CD4-positive, alpha-beta T cell treated with Interleukin-15 for 4 hours (primary cell): ENCODE data around the gene NTN3.
A peak's percentile ranks its signal among the peaks of the same experiment; 100 is the strongest.

Source experiments
- DNase-seq: peaks from one replicate; pipeline ENCODE4 v3.0.0-alpha.2; 2020; ENCODE audit warnings: low spot score

Gene NTN3

DNA sequence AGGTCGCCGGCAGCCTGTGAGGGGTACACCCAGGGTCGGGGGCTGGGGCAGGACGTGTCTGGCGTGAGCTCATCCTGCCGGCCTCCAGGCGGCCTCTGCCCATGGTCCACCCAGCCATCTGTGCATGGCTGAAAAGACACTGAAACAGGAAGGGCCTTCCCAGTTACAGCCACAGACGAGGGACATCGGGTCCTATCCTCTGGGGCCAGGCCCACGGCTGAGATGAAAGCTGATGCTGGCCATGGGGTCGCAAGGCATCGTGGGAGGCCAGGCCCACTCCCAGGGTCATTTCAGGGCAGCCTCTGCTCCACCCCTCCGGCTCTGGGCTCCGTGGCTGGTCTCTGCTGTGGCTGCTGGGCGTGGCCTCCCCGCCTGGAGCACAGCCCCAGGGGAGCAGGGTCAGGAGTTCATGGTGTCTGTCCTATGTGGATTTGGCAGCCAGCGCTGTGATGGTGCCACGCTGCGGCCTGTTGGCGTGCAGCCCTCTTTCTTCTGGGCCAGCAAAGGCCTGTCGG lies 26.1 kb downstream of the NTN3 start:
- DNase-seq, result no peak

DNA sequence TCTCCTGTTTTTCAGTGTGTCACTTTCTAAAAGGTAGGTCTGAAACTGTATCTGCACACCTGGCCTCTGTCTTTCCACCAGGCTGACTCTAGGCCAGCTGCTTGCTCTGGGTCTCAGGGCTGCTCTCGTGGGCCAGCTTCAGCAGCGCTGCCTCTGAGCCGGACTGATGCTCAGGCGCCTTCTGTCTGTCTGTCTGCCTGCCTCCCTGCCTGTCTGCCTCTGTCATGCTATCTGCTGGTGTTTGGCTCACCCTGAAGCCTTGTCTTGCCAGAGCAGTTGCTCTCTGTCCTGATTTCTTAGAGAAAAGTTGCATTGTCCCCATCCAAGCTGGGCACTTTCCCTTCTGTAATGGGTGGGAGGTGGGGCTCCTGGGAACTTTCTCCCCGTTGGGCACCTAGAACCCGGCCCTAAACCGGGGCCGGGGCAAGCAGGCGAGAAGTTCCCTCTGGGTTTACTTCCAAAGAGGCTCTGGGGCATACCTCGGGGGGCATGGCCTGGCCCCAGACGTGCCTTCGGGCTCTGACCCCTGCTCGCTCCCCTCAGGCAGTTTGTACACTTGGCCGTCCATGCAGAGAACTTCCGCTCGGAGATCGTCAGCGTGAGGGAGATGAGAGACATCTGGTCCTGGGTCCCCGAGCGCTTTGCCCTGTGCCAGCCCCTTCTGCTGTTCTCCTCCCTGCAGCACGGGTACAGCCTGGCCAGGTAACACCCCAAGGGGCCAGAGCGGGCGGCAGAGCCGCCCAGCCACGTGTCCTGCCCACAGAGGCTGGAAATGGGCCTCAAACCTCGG lies 26.8 kb downstream of the NTN3 start:
- DNase-seq, result no peak

DNA sequence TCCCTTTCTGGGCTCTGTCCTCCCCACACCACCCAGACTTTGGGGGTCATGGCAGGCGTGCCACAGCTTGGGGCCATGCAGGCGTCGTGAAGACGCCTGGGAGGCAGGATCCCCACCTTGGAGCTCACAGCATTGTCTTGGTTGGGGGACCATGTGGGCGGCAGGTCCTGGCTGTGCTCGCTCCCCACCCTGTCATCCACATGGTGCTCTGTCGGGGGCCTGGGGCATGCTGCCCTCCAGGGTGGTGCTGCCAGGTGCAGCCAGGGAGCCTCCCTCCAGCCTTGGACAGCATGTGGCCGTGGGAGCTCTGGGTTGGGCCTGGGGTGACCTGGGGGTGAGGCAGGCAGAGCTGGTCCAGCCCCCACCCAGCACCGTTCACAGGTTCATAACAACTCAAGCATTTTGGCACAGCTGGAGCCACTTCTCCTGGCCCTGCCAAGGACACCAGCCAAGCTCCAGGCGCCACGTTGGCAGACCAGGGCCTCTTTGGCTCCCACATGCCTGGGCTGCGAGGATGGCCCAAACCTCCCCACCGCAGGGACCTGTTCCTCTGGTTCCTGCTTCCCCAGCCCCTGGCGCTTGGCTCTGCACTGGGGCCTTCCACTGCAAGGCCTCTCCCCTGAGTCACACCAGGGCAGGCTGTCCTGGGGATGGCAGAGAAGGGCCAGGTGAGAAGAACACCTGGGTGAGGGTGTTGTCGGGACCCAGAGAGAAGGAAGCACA lies 27.6 kb downstream of the NTN3 start:
- no peak for DNase-seq

DNA sequence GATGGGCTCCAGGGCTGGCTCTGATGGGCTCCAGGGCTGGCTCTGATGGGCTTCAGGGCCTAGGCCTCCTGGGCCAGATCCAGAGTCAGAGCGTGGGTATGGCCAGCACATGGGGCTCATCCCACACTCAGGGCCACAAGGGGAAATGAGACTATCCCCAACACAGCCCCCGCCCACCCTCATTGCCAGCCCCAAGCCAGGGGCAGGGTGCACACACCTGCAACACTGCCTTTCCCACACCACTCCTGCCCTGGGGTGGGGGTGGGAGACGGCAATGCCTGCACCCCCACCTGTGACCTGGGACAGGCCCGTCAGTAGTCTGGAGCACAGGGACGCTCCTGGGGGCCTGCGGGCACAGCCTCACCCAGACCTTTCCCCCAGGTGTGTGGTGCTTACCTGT lies 28.4 kb downstream of the NTN3 start:
- DNase-seq, result no peak

DNA sequence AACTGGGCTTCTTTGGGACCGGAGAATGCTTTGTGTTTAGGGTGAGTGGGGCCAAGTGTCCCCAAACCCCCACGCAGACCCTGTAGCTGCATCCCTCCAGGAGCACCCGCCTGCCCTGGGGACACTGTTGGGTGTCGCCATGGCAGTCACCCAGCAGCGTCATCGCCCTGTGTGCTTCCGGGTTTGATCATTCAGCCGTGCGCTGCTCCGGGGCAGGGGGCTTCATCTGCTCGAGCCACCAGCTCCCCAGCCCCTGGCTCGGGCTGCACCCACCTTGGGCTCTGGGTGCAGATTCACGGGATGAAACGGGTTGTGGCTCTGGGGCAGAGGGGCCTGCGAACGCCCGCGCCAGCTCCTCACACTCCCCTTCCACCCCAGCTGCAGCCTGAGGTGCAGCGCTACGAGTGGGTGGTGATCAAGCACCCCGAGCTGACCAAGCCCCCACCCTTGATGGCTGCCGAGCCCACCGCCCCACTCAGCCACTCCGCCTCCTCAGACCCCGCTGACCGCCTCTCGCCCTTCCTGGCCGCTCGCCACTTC lies 28.9 kb downstream of the NTN3 start:
- DNase-seq, result no peak

DNA sequence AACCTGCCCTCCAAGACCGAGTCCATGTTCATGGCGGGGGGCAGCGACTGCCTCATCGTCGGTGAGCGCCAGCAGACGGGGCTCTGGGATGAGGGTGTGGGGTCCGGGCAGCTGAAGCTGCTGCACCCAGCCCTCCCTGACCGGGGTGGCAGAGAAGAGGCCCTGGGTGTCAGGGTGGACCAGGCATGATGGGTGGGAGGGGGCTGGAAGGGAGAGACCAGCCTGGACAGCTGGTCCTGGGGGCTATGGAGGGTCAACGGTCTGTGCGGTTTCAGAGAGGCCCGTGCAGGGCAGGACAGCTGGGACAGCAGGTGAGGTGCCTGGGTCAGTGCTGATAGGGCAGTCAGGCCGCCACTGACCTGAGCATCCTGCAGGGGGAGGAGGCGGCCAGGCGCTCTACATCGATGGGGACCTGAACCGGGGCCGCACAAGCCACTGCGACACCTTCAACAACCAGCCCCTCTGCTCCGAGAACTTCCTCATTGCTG lies 29.4 kb downstream of the NTN3 start:
- no peak for DNase-seq

DNA sequence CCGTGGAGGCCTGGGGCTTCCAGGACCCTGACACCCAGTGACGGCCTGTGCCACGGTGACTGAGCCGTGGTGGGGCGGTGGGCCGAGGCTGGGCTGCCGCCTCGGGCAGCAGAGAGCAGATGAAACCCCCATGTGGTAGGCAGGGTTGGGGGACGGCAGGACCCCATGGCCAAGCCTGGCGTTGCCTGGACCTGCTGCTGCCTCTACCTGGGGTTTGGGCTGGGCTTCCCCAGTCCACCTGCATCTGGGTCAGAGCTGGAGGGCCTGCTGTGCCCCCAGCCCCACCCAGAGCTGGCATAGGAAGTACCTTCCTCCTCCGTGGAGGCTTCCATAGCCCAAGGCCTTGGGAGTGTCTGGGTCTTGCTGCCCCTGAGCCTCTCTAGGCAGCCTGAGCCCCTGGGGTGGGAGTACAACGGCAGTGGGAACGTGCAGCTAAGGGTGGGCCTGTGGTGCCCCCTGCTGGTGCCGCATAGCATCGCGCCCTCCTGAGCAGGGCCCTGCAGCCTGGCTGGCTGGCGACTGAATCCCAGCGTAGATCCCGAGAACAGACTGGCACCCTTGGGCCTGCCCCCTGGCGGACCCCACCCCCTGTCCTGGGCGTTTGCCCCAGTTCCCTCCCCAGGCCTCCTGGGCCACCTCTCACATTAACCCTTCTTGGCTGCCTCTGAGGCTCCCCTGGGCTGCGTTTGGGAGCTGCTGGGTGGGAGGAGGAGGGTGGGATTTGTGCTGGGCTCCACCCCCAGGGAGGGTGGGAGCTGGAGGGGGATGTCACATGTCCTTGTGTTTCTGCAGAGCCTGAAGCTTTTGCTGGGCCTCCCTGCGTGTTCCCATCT lies 30.0 kb downstream of the NTN3 start:
- peak; percentile 79 for DNase-seq

DNA sequence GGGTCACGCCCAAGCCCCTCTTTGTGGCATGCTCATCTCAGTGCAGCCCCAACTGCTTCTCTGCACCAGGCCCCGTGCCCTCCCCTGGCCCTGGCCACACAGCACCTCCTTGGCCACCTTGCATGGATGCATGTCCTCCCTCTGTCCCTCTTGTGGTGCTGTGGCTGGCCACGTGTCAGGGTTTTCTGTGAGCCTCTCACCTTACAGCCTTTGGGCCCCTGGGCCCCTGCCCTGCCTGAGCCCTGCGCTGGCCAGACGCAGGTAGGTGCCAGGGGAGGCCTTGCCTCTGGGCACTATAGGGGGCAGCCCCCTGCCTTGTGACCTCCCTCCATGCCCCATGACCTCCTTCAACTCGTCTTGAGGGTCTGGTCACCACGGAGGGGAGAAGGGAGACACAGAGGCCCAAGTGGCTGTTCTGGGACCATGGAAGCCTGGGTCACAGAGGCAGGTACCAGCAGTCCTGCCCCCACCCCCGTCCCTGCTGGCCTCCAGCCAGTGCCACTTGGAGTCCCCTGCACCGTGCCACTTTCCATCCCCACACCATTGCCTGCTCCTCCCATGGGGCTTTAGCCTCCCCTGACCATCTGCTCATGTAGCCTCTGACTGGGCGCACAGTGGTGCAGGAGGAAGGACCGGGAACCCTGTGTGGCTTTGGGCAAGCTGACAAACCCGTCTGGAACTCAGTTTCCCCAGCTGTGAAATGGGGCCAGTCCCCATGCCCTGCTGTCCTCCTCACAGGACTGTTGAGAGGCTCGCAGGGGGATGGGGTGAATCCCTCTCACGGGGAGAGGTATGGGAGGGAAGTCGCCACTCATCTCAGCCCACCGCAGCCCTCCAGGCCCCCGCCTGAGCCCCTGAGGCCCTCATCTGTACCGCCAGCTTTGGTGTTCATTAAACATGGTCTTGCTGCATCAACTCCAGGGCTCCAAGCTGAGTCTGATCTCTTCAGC lies 31.1 kb downstream of the NTN3 start:
- no peak for DNase-seq

DNA sequence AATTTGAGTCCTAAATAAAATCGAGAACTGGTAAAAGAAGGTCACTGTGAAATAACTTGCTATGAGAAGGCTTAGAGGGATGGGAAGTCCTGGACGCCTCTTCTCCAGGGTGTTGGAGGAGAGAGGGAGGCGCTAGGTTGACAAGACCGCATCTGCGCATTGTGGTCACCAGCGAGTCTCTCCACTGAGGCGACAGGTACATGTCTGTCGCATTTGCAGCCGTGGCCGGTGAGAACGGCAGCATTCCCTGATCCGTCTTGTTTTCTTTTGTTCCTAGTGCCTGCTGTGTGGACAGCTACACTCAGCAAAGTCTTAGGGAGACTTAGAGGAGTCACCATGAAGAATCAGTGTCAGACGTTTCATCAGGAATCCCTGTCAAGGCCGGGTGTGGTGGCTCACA lies 34.6 kb downstream of the NTN3 start:
- no peak for DNase-seq

DNA sequence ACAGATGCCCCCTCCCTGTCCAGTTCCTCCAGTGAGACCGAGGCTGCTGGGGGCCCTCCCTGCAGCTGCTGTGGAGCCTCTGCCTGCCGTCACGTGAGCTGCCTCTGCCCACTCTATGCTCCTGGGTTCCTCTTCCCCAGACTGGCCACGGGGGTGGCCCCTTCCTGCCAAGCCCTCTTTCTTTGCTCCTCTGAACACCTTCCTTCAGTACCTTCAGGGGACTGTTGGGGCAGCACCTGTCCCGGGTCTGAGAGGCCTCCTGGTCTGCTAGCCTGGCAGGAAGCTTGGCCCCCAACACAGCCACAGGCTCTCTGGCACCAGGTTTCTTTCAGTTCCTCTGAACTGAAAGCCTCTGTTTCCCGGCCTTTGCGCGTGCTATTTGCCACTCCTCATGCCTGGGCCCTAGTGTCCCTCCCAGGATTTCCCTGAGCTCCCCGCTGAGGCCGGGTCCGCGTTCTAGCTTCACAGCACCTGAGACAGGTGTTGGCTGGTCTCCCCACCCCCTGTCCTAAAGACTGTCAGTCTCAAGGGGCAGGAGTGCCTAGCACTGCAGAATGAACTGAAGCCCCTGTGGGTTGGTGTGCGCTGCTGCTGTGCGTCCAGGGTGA lies 36.1 kb downstream of the NTN3 start:
- no peak for DNase-seq

DNA sequence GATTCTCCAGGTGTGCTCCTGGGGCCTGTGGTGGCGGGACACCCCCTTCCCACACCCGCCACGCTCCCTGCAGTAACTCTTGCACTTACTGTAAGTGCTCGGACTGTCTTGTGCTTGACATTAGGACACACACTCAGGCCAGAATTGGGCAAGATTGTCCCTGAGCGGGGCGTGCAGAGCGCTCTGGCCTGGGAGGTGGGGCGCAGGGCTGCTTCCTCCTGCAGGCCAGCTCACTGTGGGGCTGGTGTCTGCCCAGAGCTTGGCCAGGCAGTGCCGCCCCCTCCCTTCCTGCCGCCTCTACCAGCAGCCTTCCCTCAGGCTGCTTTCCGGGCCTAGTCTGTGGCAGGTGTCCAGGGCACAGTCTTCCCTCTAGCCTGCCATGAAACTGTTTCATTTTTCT lies 36.6 kb downstream of the NTN3 start:
- no peak for DNase-seq

DNA sequence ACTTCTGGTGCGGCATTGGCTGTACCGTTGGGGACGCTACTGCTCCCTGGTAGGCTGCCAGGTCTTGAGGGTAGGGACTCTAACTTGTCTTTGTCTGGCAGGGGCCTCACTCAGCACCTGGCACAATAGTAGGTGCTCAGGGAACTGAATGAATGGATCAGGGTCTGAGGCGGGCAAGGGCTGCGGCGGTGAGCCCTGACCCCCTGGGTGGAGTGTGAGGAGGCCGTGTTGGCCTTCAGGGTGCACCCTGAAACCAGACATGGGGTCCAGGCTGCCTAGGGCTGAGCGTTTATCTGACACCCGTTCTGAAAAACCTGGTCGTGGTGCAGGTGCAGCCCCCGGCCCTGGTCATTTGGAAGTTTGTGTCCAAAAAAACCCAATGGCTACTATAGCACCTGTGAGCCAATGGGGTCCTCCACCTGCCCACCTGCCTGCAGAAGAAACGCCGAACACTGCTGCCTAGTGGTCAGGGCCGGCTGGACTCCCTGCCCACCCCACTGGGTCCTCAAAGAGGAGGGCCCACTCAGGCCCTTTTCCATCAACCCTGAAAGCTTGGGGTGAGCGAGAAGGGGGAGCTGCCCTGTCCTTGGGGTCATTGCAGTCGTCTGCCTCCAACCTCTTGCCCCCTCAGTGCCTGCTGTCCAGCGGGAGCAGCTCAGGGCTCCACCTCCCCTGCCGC lies 37.8 kb downstream of the NTN3 start:
- no peak for DNase-seq

DNA sequence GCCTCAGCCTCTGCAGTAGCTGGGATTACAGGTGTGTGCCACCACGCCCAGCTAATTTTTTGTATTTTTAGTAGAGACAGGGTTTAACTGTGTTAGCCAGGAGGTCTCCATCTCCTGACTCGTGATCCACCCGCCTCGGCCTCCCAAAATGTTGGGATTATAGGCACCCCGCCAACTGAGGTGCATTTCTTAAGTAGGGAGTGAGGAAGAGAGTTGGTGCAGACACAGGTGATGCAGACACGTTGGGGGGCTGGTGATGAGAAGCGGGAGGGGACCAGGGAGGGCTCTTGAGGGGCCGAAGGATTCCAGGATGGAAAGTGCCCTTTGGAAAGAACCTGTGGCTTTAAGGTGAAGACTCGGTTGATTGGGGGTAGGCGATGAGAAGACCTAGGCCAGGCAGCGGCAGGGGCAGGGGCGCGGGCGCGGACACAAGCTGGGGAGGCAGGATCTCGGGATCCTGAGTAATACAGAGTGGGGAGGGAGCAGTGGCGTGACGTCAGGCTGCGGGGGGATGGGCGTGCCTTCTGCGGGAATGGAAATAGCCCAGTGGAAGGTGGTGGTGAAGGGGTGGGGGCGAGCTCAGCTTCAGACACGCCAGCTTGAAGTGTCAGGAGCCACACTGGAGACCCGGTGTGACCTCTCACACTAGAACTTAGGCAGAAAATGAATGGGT lies 40.2 kb downstream of the NTN3 start:
- no peak for DNase-seq

DNA sequence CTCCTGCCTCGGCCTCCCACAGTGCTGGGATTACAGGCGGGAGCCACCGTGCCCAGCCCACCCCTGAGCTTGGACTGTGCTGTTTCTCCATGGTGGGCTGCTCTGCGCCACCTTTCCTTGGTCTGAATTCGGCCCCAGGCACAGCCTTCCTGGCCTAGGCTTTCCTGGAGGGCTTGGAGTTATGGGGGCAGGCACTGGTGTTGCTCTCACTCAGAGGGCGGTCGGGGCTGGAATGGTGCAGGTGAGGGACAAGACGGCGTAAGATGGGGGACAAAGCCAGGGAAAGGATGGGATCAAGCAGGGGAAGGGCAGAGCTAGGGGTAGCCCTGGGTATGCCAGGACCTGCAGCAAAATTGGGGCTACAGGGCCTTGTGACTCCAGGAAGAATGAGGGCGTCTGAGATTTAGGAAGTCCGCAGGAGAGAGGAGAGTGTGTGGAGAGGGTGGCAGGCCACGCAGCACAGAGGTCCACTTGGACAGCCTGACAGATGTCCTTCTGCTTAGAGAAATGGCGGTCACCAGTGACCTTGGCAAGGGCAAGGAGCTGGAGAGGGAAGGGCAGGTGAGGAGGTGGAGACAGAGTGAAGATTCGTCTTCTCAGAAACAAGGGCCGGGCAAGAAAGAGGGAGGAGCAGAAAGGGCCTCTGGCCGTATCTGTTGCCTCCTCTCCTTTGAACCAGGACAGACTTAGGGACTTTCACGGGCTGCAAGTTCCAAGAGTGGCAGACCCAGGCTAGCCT lies 41.1 kb downstream of the NTN3 start:
- no peak for DNase-seq

DNA sequence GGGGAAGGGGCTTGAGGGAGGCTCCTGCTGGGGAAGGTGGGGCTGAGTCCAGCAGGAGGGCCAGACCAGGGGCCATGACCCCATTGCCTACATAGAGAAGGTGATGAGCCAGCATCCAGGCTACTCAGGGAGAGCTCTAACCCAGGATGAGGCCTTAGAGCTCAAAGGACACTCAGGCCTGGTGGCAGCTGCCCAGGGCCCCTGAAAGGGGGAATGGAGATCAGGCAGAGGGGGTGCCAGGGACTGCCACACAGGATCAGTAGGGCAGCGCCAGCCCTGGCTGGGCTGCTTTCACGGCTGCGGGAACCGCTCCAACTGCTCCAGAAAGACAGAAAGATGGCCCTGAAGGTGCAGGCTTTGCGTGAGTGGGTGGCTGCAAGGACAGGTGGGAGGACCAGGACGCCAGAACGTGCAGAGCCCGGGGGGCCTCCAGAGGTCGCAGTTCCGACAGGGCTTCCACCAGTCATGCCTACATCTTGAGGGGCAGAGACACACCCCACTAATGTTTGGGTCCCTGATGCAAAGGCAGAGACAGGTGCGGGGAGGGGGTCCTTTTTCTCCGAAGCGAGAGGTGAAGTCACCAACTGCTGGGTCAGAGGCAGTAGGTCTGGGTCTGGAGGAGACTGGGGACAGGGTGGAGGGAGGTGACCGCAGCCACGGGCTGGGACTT lies 41.8 kb downstream of the NTN3 start:
- DNase-seq, result peak; percentile 22

DNA sequence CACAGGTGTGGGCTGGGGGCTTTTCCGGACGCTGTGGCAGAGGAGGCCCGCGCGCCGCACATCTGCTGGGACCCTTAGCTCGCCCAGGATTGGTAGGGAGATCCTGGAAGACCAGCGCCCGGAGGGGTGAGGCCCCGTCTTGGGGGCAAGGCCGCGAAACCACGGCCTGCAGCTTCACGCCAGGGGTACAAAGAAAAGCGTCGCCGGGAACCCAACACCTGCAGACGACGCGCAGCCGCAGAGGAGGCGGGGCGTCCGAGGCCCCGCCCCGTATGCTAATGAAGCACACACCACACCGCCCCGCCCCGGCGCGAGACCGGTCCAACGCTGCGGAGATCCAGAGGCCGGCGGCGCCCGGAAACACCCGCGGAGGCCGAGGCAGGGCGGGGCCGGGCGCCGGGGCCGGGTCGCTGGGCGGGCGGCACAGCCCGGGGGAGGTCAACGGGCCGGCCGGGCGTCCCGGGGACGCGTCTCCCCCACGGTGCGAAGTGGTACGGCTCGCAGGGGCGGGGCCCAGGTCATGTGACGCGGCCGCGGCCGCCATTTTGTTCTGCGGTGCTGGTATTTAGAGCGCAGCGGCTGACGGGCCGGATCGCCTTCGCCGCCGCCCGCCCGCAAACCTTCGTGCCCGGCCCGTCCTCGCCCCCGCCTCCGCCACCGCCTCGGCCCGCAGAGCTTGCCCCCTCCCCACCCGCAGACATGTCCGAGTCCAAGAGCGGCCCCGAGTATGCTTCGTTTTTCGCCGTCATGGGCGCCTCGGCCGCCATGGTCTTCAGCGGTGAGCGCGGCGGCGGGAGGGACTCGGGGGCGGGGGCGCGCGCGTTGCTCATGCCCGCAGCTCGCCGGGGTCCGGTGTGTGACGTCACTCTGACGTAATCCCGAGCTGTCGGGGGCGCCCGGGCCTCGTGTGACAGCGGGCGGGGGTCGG lies 42.6 kb downstream of the NTN3 start, which contains the start of gene ATP6V0C:
Gene ATP6V0C (plus strand): TSS at position 548 of the 928 bp plus-strand sequence. CDS start 152 bp downstream, at position 700.
- DNase-seq, result peak; percentile 93
